SK-N-SH (cell line): ENCODE data around the gene CLDN10. TPM values are rescaled to one million over a fixed set of nuclear protein-coding genes. Genes with fewer than 3 reads are reported as not detected.

Experiments used
- CTCF ChIA-PET: fragments of 300-600, 350-600 bp; formaldehyde crosslinking; extraction: SDS; loops from one replicate; lab custom pipeline; 2021; lab: Yijun Ruan, JAX
- POLR2A ChIA-PET: fragments of 350-600 bp; sonication (Branson Sonifier 250); formaldehyde crosslinking; extraction: SDS; loops from one replicate; lab custom pipeline; 2020; ENCODE audit warnings: antibody characterized with exemption, inconsistent platforms; lab: Yijun Ruan, JAX
- DNase-seq: peaks from one replicate; pipeline ENCODE4 v3.0.0; 2012
- H2AFZ ChIP-seq: fragments of 200-600 bp; sonication (generic); 2 replicates; pipeline ENCODE4 v1.8.1; 2016; ENCODE audit warnings: antibody characterized with exemption, mild to moderate bottlenecking, low read depth
- H3F3A ChIP-seq: fragments of 200-600 bp; sonication (generic); replicated peaks from 2 replicates; pipeline ENCODE3; 2016; ENCODE audit warnings: antibody characterized with exemption, mild to moderate bottlenecking; ENCODE audit not compliant: insufficient read depth
- H3K27ac ChIP-seq, 2 experiments: fragments of 200-500 bp in 1 of 2; fragments of 200-600 bp in 1 of 2; sonication (Bioruptor generic) in 1 of 2; sonication (generic), shearing (Covaris generic) in 1 of 2; 2 replicates each; pipeline versions ENCODE4 v1.5.1 to v1.6.1; 2014 to 2016; ENCODE audit warnings: low read depth in 2 of 2, inconsistent platforms in 1 of 2, low read length in 1 of 2, mild to moderate bottlenecking in 1 of 2, mixed read lengths in 1 of 2
- H3K27me3 ChIP-seq: fragments of 200-600 bp; sonication (generic), shearing (Covaris generic); 2 replicates; pipeline ENCODE4 v1.6.1; 2016; ENCODE audit warnings: mixed run types; ENCODE audit not compliant: insufficient read depth
- H3K36me3 ChIP-seq, 2 experiments: fragments of 200-500 bp in 1 of 2; fragments of 200-600 bp in 1 of 2; sonication (Bioruptor generic) in 1 of 2; sonication (generic) in 1 of 2; replicated peaks in 1 of 2; 2 replicates each; pipeline versions ENCODE3 to v1.5.1; 2014 to 2016; ENCODE audit warnings: low read length in 1 of 2, mild to moderate bottlenecking in 1 of 2; ENCODE audit not compliant: insufficient read depth in 2 of 2, control insufficient read depth in 1 of 2
- H3K4me1 ChIP-seq, 2 experiments: fragments of 200-500 bp in 1 of 2; fragments of 200-600 bp in 1 of 2; sonication (Bioruptor generic) in 1 of 2; sonication (generic), shearing (Covaris generic) in 1 of 2; 2 replicates each; pipeline versions ENCODE4 v1.5.1 to v1.6.1; 2014 to 2016; ENCODE audit warnings: low read depth in 1 of 2, low read length in 1 of 2, mixed run types in 1 of 2; ENCODE audit not compliant: insufficient read depth in 2 of 2, control insufficient read depth in 1 of 2
- H3K4me2 ChIP-seq: fragments of 200-600 bp; sonication (generic), shearing (Covaris generic); 2 replicates; pipeline ENCODE4 v1.6.1; 2017; ENCODE audit warnings: mixed run types
- H3K4me3 ChIP-seq, 2 experiments: fragments of 200-500 bp in 1 of 2; fragments of 200-600 bp in 1 of 2; sonication (Bioruptor generic) in 1 of 2; sonication (generic), shearing (Covaris generic) in 1 of 2; 2 replicates each; pipeline versions ENCODE4 v1.5.1 to v1.8.1; 2014 to 2016; ENCODE audit warnings: low read depth in 2 of 2, inconsistent platforms in 1 of 2, low read length in 1 of 2, mild to moderate bottlenecking in 1 of 2, mixed read lengths in 1 of 2, moderate library complexity in 1 of 2
- H3K79me2 ChIP-seq: fragments of 200-600 bp; sonication (generic); 2 replicates; pipeline ENCODE4 v1.8.1; 2017; ENCODE audit warnings: mild to moderate bottlenecking; ENCODE audit not compliant: insufficient read depth
- H3K9ac ChIP-seq: fragments of 200-600 bp; sonication (generic); 2 replicates; pipeline ENCODE4 v1.6.1; 2017; ENCODE audit warnings: mixed run types
- H3K9me2 ChIP-seq: fragments of 200-600 bp; sonication (generic); 2 replicates; pipeline ENCODE4 v1.6.1; 2017; ENCODE audit warnings: mixed run types
- H3K9me3 ChIP-seq: fragments of 200-600 bp; sonication (generic); 2 replicates; pipeline ENCODE4 v1.6.1; 2017; ENCODE audit warnings: mixed run types, mild to moderate bottlenecking, moderate library complexity
- H4K20me1 ChIP-seq: fragments of 200-600 bp; sonication (generic); 2 replicates; pipeline ENCODE4 v1.6.1; 2017; ENCODE audit warnings: mild to moderate bottlenecking, mixed run types; ENCODE audit not compliant: insufficient read depth
- CHD2 ChIP-seq: fragments of 150-350 bp; IDR thresholded peaks from 2 replicates; pipeline ENCODE4 v1.6.1; 2018; ENCODE audit warnings: low read length; ENCODE audit not compliant: partially characterized antibody
- EZH2phosphoT487 ChIP-seq: fragments of 200-600 bp; sonication (generic); IDR thresholded peaks from 2 replicates; pipeline ENCODE4 v1.6.1; 2017; ENCODE audit warnings: low read depth, mixed run types, mild to moderate bottlenecking, antibody characterized with exemption, moderate library complexity, borderline replicate concordance
- FOSL2 ChIP-seq: IDR thresholded peaks from 2 replicates; pipeline ENCODE4 v1.4.0; 2012; ENCODE audit warnings: low read depth, mild to moderate bottlenecking, moderate library complexity, borderline replicate concordance
- GABPA ChIP-seq: IDR thresholded peaks from 2 replicates; pipeline ENCODE4 v1.4.0; 2012; ENCODE audit warnings: low read depth, mild to moderate bottlenecking
- MAX ChIP-seq: IDR thresholded peaks from 2 replicates; pipeline ENCODE4 v1.4.0; 2012; ENCODE audit warnings: low read depth
- MEF2A ChIP-seq: IDR thresholded peaks from 2 replicates; pipeline ENCODE4 v1.4.0; 2012; ENCODE audit warnings: low read depth, borderline replicate concordance
- MXI1 ChIP-seq: IDR thresholded peaks from 2 replicates; pipeline ENCODE4 v1.6.1; 2012; ENCODE audit warnings: mild to moderate bottlenecking, low read depth, low read length, improper control_type of control experiment
- RAD21 ChIP-seq: IDR thresholded peaks from 2 replicates; pipeline ENCODE4 v1.6.1; 2012; ENCODE audit warnings: mild to moderate bottlenecking, low read length
- SMC3 ChIP-seq: IDR thresholded peaks from 2 replicates; pipeline ENCODE4 v1.6.1; 2012; ENCODE audit warnings: low read depth, low read length, improper control_type of control experiment
- YY1 ChIP-seq: IDR thresholded peaks from 2 replicates; pipeline ENCODE4 v1.4.0; 2012; ENCODE audit warnings: low read depth, mild to moderate bottlenecking
- WGBS: methylation state at CpG from one replicate; pipeline ENCODE4 v1.1.6; 2017; ENCODE audit warnings: low lambda C conversion rate; 5-methylcytosine and 5-hydroxymethylcytosine counted together
- polyA plus RNA-seq, 3 experiments: library from polyadenylated mRNA; depleted of rRNA; stranded (reverse); fragments of >200 nt; gene quantifications; 2 replicates each; pipeline ENCODE4 v1.2.3, GENCODE V29; 2012
- TF ChIP-seq, protein P1 (sequence below): IDR thresholded peaks from 2 replicates; pipeline ENCODE4 v1.6.1; 2012; ENCODE audit warnings: mild to moderate bottlenecking, low read depth, low read length, moderate library complexity
- TF ChIP-seq, protein P2 (sequence below): IDR thresholded peaks from 2 replicates; pipeline ENCODE4 v1.4.0; 2012; ENCODE audit warnings: low read depth, borderline replicate concordance
- TF ChIP-seq, protein P3 (sequence below): fragments of 200-600 bp; sonication (generic); IDR thresholded peaks from 2 replicates; pipeline ENCODE4 v1.6.1; 2017; ENCODE audit warnings: antibody characterized with exemption, mild to moderate bottlenecking, moderate library complexity

Gene CLDN10
- polyA plus RNA-seq, 1 of the 3 experiments (the other 2 are of a cell fraction) = 0.05 TPM

DNA sequence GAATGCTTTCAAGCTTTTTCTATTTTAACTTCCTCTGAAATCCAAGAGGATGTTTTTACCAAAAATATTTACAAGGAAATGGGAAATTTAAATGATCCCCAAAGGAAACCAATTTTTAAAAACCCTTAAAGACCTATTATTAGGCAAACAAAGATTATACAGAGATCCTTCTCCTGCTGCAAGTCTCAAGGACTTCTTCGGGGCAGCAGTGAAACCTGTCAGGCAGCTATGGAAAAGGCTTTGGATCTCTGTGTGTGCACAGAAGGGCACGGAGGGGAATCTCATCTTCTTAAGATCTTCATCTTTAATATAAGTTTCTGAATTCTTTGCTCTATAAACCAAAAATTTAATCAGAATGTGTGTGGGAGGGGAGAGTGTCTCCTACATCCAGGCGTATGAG lies 36.0 kb upstream of the CLDN10 start:
- H3K9me3 ChIP-seq = 0 out of 2 replicates have a peak, but pooled peaks cover 4% of the 10 kb centered on the region
- no peaks in the 10 kb centered on the region; the same call in 1 of the 2 replicates for H3K27me3 ChIP-seq
- no peaks in the 10 kb centered on the region for H3F3A ChIP-seq
- peaks cover 0 to under 1% of the 10 kb centered on the region in 2 experiments for H3K36me3 ChIP-seq
- WGBS = 21% methylated on average over 3 of the region's 3 CpGs
- TF ChIP-seq MXI1 = no peak
- TF ChIP-seq, protein P1, sequence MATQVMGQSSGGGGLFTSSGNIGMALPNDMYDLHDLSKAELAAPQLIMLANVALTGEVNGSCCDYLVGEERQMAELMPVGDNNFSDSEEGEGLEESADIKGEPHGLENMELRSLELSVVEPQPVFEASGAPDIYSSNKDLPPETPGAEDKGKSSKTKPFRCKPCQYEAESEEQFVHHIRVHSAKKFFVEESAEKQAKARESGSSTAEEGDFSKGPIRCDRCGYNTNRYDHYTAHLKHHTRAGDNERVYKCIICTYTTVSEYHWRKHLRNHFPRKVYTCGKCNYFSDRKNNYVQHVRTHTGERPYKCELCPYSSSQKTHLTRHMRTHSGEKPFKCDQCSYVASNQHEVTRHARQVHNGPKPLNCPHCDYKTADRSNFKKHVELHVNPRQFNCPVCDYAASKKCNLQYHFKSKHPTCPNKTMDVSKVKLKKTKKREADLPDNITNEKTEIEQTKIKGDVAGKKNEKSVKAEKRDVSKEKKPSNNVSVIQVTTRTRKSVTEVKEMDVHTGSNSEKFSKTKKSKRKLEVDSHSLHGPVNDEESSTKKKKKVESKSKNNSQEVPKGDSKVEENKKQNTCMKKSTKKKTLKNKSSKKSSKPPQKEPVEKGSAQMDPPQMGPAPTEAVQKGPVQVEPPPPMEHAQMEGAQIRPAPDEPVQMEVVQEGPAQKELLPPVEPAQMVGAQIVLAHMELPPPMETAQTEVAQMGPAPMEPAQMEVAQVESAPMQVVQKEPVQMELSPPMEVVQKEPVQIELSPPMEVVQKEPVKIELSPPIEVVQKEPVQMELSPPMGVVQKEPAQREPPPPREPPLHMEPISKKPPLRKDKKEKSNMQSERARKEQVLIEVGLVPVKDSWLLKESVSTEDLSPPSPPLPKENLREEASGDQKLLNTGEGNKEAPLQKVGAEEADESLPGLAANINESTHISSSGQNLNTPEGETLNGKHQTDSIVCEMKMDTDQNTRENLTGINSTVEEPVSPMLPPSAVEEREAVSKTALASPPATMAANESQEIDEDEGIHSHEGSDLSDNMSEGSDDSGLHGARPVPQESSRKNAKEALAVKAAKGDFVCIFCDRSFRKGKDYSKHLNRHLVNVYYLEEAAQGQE = no peak
- TF ChIP-seq, protein P2, sequence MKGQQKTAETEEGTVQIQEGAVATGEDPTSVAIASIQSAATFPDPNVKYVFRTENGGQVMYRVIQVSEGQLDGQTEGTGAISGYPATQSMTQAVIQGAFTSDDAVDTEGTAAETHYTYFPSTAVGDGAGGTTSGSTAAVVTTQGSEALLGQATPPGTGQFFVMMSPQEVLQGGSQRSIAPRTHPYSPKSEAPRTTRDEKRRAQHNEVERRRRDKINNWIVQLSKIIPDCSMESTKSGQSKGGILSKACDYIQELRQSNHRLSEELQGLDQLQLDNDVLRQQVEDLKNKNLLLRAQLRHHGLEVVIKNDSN = no peak
- no peak overlapping the region for H3K4me3 ChIP-seq
- no peak overlapping the region for H3K4me2 ChIP-seq
- H3K9me2 ChIP-seq = no peaks in the 10 kb centered on the region
- no peaks in the 10 kb centered on the region for H3K4me1 ChIP-seq
- no peak overlapping the region for H3K9ac ChIP-seq
- no peaks in the 10 kb centered on the region for H4K20me1 ChIP-seq
- H2AFZ ChIP-seq = no peak overlapping the region
- H3K79me2 ChIP-seq = no peaks in the 10 kb centered on the region
- H3K27ac ChIP-seq = no peak overlapping the region
- ChIA-PET POLR2A (no interaction called here), CTCF (interaction anchor here (1.1 kb wide), 1 partner anchor 23 kb away, joined by 3 read pairs; no protein-coding TSS in a partner anchor)
- no peak for DNase-seq

GRCh38 chr13:95523598-95523997 lies 28.9 kb upstream of the CLDN10 start:
- H3K9ac ChIP-seq = no peak overlapping the region
- no peaks in the 10 kb centered on the region for H3K4me1 ChIP-seq
- H3K4me3 ChIP-seq = no peak overlapping the region
- peaks cover 7% of the 10 kb centered on the region for H3F3A ChIP-seq
- no peak overlapping the region for H3K4me2 ChIP-seq
- CTCF ChIA-PET = interaction anchor here (0.6 to 1.6 kb wide), 2 partner anchors 137 to 310 kb away, joined by 3 read pairs; no protein-coding TSS in a partner anchor
- H3K9me3 ChIP-seq = 0 out of 2 replicates have a peak, but pooled peaks cover 12% of the 10 kb centered on the region
- no peaks in the 10 kb centered on the region for H4K20me1 ChIP-seq
- POLR2A ChIA-PET = no interaction called here
- H2AFZ ChIP-seq = no peak overlapping the region
- DNase-seq = no peak
- TF ChIP-seq RAD21 (no peak), MAX (no peak), EZH2phosphoT487 (no peak), MEF2A (no peak), FOSL2 (no peak), SMC3 (no peak), CHD2 (no peak), YY1 (no peak), GABPA (no peak)
- TF ChIP-seq, protein P3, sequence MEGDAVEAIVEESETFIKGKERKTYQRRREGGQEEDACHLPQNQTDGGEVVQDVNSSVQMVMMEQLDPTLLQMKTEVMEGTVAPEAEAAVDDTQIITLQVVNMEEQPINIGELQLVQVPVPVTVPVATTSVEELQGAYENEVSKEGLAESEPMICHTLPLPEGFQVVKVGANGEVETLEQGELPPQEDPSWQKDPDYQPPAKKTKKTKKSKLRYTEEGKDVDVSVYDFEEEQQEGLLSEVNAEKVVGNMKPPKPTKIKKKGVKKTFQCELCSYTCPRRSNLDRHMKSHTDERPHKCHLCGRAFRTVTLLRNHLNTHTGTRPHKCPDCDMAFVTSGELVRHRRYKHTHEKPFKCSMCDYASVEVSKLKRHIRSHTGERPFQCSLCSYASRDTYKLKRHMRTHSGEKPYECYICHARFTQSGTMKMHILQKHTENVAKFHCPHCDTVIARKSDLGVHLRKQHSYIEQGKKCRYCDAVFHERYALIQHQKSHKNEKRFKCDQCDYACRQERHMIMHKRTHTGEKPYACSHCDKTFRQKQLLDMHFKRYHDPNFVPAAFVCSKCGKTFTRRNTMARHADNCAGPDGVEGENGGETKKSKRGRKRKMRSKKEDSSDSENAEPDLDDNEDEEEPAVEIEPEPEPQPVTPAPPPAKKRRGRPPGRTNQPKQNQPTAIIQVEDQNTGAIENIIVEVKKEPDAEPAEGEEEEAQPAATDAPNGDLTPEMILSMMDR = no peak
- TF ChIP-seq, all 33 proteins: peak for 0
- Histone ChIP-seq H3K79me2 (no peaks in the 10 kb centered on the region), H3K36me3 (peaks cover 0 to 5% of the 10 kb centered on the region in 2 experiments), H3K9me2 (no peaks in the 10 kb centered on the region), H3K27ac (no peak overlapping the region), H3K27me3 (no peaks in the 10 kb centered on the region)
- WGBS = 83% methylated on average over 5 of the region's 5 CpGs
